AG09319 (cell line): Measurements from ENCODE around the gene SORCS1.

Experiments
- DNase-seq: peaks from one replicate; pipeline ENCODE4 v3.0.0-alpha.2; 2010; ENCODE audit warnings: low read depth; ENCODE audit errors: extremely low read depth
- CTCF ChIP-seq: IDR thresholded peaks from 2 replicates; pipeline ENCODE4 v1.5.1; 2011; ENCODE audit warnings: low read depth, mild to moderate bottlenecking, inconsistent platforms, low read length, moderate library complexity

Gene SORCS1

GRCh38 chr10:106992055-106992454, 172.5 kb downstream of the SORCS1 start:
- DNase-seq = no peak
- TF ChIP-seq CTCF = no peak

- no peak for DNase-seq
- no peak for TF ChIP-seq CTCF
Measured at GRCh38 chr10:106991091-106991490, 173.4 kb downstream of the SORCS1 start.

- TF ChIP-seq CTCF = no peak
- no peak for DNase-seq
Measured at GRCh38 chr10:106987362-106987761, 177.1 kb downstream of the SORCS1 start.

GRCh38 chr10:106982268-106982667, 182.2 kb downstream of the SORCS1 start:
- no peak for DNase-seq
- TF ChIP-seq CTCF = no peak

GRCh38 chr10:106981452-106982075, 182.9 kb downstream of the SORCS1 start:
- TF ChIP-seq CTCF = no peak
- DNase-seq = no peak

GRCh38 chr10:106980495-106981451, 183.7 kb downstream of the SORCS1 start:
- no peak for DNase-seq
- no peak for TF ChIP-seq CTCF

GRCh38 chr10:106978756-106979155, 185.8 kb downstream of the SORCS1 start:
- no peak for DNase-seq

More at GRCh38 chr10:106978756-106979155, 185.8 kb downstream of the SORCS1 start:
- TF ChIP-seq CTCF = no peak
